GM19099 (cell line): Measurements from ENCODE around the gene TCEANC2.

Experiments used
- POLR2A ChIP-seq: IDR thresholded peaks from 3 replicates; pipeline ENCODE4 v1.6.1; 2011; ENCODE audit warnings: low read depth; ENCODE audit not compliant: insufficient read length; ENCODE audit errors: extremely low read depth

Gene TCEANC2

DNA sequence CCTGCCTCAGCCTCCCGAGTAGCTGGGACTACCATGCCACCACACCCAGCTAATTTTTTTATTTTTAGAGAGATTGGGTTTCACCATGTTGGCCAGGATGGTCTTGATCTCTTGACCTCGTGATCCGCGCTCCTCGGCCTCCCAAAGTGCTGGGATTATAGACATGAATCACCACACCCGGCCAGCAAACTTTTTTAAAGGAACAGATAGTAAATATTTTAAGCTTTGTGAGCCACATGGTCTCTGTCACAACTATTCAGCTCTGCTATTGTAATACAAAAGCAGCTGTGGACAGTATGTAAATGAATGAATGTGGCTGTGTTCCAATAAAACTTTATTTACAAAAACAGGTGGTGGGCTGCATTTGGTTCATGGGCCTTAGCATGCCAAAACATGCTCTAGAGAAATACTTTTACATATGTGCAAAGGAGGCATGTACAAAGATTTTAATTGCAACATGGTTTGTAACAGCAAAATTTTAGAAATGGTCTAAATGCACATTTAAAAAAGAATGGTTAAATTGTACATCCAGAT, 52.4 kb downstream of the TCEANC2 start:
- TF ChIP-seq POLR2A = no peak

DNA sequence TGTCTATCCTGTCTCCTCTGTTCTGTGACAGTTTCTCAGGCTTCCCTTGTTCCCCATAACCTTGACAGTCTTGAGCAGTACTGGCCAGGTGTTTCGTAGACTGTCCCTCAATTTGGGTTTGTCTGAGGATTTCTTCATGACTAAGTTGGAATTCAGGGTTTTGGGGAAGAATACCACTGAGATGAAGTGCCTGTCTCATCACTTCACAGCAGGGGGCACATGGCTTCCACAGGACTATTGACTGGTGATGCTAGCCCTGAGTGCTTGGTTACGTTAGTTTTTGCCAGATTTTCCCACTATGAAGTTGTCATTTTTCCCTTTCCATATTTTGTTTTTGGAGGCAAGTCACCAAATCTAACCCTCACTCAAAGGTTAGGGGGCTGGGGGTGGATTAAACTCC, 53.7 kb downstream of the TCEANC2 start:
- no peak for TF ChIP-seq POLR2A

DNA sequence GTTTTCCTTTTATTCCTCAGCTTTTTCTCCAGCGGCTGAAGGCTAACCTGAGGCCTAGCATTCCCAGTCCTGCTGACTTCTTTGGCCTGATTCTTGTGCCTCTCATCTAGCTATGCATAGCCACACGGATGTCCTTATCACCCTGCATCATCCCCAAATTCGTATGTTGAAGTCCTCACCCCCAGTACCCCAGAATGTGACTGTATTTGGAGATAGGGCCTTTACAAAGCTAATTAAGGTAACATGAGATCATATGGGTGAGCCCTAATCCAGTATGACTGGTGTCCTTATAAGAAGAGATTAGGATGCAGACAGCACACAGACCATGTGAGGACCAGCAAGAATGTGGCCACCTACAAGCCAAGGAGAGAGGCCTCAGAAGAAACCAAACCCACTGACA, 54.7 kb downstream of the TCEANC2 start:
- no peak for TF ChIP-seq POLR2A

DNA sequence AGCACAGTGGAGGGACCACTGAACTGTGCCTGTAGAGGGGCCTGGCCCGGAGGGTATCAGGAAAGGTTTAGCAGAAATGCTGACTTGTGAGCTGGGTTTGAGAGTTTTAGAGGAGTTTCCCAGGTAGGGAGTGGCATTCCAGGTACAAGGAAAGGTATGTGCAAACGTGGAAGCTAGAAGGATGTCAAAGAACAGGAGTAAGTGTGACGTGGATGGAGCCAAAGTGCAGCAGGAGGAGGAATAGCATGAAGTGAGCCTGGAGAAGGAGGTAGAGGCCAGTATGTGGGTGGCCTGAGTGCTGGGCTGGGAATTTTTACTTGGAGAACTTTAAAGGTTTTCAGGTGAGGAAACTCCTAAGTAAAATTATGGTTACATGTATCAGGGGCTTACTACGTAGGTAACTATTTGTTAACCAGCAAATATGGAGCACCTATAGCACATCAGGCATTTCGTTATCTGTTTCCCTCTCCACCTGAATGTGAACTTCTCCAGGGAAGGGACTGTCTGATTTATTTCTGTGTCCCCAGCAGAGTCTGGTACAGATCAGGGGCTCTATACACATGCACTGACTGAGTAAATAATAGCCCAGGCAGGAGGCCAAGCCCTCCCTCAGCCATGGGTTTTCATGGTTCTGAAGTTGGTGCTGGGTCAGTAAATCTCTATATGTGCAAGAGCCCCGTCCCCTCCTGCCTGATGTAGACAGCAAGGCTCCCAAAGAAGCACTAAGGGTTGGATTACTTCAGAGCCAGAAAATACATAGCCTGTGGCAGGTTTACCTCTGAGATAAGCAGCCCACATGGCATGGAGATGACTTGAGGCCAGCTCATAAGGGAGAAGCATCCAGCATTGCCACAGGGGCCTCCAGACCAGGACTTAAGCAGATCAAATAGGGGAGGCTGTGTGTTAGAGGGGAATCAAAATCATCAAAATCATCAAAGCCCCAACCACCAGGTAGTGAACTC, 56.0 kb downstream of the TCEANC2 start:
- no peak for TF ChIP-seq POLR2A

DNA sequence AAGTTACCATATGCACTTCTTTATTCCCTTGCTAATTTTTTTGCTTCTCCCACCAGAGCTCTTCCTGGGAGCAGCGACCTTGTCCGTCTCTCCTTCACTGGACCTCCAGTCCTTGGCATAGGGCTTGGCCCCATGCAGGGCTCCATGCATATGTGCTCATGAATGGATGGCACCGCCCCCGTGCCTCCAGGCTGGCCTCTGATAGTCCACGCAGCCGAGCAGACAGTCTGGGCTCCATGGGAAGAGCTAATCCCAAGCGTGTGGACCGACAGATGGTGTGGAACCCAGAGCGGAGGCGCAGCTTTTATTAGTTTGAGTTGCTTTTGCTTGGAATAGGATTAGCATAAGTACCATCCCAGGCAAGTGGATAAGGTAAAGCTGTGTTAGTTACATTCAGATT, 57.6 kb downstream of the TCEANC2 start:
- TF ChIP-seq POLR2A = no peak

DNA sequence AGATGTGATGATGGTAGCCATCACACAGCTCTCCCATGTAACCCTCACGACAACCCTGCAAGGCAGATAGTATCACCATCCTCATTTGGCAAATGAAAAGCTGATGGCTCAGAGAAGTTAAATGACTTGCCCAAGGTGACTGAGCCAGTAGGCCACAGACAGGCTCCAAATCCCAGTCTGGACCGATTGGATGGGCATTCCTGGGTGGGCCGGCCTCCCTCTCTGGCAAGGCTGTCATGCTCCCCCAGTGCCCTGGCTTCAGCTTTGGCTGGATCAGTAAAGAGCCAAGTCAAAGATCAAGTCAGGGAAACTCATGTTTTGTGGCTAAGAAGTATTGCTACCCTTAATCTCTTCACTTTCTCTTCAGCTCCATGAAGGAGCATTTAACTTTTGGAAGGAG, 58.2 kb downstream of the TCEANC2 start:
- TF ChIP-seq POLR2A = no peak

DNA sequence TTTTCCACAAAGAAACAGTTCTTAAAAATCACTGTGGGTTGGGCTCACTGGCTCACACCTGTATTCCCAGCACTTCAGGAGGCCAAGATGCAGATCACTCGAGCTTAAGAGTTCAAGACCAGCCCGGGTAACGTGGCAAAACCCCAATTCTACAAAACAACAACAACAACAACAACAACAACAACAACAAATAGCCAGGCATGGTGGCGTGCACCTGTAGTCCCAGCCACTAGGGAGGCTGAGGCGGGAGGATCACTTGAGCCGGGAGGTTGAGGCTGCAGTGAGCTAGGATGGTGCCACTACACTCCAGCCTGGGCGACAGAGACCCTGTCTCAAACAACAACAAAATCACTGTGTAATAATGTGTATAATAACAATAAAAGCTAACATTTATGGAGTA, 58.6 kb downstream of the TCEANC2 start:
- TF ChIP-seq POLR2A = no peak

DNA sequence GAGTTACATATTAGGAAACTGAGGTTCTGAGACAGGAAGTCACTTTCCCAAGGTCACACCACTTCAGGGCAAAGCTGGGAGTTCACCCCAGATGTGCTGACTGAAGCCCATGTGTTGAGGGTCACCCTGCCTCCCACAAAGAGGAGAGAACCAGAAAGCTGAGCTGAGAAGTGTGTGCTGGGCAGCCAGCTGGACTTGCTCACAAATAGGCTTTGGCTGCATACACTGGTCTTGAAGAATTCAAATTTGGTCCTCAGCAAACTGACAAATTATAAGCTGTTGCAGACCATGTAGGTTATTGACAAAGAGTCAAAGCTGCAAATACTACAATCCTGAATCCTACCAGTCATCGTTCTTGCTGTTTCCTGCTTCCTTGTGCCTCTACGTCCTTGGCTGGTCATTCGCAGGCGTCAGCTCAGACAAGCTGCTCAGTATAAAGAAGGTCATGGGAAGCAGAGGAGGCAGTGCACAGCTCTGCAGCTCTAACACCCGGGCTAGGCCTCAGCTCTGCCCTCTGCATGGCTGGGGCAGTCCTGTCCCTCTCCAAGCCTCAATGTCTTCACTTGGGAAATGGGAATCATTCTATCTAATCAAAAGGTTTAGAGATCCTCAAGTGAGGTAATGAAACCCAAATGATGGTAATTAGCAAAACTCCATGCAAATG, 59.4 kb downstream of the TCEANC2 start:
- no peak for TF ChIP-seq POLR2A

DNA sequence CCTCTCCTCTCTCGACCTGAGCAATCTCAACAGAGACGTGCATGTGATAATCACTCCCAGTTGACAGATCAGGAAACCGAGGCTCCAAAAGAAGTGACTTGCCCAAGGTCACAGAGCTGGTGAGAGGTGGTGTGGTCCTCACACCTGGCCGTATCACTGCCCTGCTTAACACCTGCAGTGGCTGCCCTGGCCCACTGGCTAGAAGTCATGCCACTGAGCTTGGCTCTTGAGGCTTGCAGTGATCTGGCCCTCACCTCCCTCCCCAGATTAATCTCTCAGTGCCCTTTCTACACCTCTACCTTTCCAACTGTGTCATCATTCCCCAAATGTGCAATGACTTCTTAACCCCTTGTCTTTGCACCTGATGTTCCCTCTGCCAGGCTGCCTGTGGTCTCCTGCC, 60.6 kb downstream of the TCEANC2 start:
- no peak for TF ChIP-seq POLR2A

DNA sequence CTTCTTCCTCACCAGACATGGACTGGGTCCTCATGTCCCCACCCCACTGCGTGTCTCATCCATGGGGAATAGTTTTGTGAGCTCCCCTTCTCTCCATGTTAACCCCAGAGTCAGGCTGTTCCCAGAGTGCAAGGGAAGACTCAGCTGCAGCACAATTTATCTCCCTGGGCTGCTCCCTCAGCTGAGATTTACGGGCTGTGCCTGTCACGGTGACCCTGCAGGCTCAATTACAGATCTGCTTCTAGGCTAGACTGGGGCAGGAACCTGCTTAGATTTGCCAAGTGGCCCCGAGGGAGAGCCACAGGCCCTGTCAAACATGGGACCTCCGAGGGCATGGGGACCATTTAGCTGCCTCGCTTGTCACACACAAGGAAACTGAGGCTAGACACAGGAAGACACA, 61.5 kb downstream of the TCEANC2 start:
- TF ChIP-seq POLR2A = no peak

DNA sequence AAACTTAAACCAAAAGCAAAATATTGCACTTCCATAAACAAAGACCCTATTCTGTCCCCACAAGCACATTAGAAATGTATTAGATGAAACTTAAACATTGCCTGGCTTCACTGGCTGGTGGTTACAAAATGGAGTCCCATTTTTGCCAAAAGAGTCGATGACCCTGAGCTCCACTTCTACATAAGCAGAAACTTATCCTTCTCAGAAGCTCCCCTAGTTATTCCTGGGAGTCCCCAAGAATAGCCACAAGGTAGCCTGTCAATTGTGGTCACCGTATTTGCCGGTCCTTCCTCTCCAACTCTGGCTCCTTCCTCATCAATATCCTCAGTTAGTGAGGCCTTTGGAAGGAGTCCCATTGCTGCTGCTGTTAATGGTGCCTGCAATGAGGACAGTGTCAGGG, 62.1 kb downstream of the TCEANC2 start:
- no peak for TF ChIP-seq POLR2A

DNA sequence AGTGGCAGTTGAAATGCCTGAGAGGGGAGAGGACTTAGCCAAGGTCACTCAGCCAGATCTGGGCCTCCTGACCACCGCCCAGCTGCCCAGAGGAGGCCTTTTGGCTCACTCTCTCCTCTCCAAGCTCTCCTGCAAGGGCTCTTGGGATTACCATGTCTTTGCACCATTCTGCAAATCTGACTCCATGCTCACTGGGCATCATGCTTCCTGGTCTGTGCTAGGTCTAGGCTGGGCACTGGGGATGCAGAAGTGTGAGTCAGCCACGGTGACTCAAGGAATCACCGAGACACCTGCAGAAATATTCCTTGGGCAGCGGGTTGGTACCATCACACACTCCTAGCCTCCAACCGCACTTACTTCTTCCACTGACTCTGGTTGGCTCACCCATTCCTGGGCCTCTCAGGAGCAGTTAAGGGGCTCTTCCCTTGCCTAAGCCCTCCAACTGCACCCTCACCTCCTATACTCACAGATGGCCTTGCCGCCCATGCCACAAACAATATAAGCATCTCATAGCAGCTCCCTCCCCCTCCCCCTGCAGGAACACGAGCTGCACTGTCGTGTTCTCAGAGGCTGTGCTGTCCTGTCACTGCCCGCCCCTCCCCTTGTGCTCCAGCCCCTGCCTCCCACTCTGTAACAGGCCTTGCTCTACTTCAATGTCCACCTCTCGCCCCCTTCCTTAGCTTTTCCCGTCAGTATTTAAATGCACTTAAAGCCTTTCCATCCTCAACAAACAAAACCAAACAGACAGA, 64.6 kb downstream of the TCEANC2 start:
- no peak for TF ChIP-seq POLR2A

DNA sequence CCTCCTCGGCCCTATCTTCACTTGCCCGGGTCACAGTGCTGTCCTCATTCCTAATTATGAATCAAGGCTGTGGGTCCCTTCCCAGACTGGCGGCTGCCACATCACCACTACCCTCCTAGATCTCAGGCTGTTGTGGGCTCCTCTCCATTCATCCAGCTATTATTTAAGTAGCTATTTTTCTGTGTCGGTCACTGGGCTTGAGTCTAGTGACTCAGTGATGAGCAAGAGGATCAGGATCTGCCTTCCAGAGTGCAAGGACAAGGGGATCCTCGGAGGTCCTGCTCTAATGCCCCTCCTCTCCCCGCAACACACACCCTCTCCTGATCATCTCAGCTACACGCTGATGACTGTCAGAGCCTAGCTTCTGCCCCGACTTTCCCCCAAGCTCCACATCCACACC, 65.3 kb downstream of the TCEANC2 start:
- TF ChIP-seq POLR2A = no peak

DNA sequence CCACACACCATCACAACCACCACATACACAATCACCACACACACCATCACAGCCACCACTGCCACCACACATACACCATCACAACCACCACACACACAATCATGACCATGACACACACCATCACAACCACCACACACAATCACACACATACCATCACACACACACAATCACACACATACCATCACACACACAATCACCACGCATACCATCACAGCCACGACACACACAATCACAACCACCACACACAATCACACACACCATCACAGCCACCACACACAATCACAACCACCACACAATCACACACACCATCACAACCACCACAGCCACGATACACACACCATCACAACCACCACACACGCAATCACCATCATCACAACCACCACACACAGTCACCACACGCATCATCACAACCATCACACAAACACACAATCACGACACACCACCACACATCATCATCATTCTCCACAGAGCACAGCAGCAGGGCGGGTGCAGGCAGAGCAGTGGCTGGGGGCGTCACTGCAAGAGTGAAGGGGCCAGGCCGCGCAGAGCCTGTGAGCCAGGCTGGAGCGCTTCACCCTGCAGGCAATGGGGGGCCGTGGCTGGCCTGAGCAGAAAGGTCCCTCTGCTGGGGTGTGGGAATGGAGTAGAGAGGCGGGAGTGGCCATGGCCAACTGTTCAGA, 66.8 kb downstream of the TCEANC2 start:
- no peak for TF ChIP-seq POLR2A
